Caco-2 (cell line): ENCODE data around the gene RGCC. TPM values are rescaled to one million over a fixed set of nuclear protein-coding genes. Genes with fewer than 3 reads are reported as not detected.
A peak's percentile ranks its signal among the peaks of the same experiment; 100 is the strongest.

Experiments used
- BruUV-seq: library from RNA; stranded (reverse); fragments of 400-500 nt; replicated peaks from 2 replicates; lab custom pipeline; 2021; lab: Mats Ljungman, UMichigan
- CTCF ChIA-PET: fragments of 300-600 bp; sonication (Branson Sonifier 250); formaldehyde crosslinking; loops from one replicate; lab custom pipeline; 2022; ENCODE audit warnings: antibody characterized with exemption; lab: Charles Lee
- POLR2A ChIA-PET: fragments of 300-600 bp; sonication (Branson Sonifier 250); formaldehyde crosslinking; loops from one replicate; lab custom pipeline; 2022; ENCODE audit warnings: antibody characterized with exemption; lab: Charles Lee
- DNase-seq, 2 experiments: peaks; one replicate each; pipeline versions ENCODE4 v3.0.0 to v3.0.0-alpha.2; 2020 to 2022
- H3K27me3 ChIP-seq: replicated peaks from 2 replicates; pipeline ENCODE4 v1.6.0; 2011; ENCODE audit warnings: low read length; ENCODE audit not compliant: control insufficient read depth, insufficient read depth
- H3K36me3 ChIP-seq: 2 replicates; pipeline ENCODE4 v1.5.1; 2011; ENCODE audit warnings: low read length; ENCODE audit not compliant: control insufficient read depth, insufficient read depth
- H3K4me1 ChIP-seq: fragments of 250-450 bp; sonication (Bioruptor Pico); 2 replicates; pipeline ENCODE4 v1.5.1; 2020; ENCODE audit warnings: mild to moderate bottlenecking
- H3K4me3 ChIP-seq: 2 replicates; pipeline ENCODE4 v1.5.1; 2011; ENCODE audit warnings: low read depth, mild to moderate bottlenecking, control low read depth, low read length
- H3K9me3 ChIP-seq: fragments of 250-450 bp; sonication (Bioruptor Pico); 2 replicates; pipeline ENCODE4 v1.5.1; 2020; ENCODE audit warnings: mild to moderate bottlenecking, moderate library complexity
- H3K27ac Mint-ChIP-seq: one replicate; pipeline ENCODE4 v1.8.0; 2022; ENCODE audit warnings: mixed read lengths; ENCODE audit not compliant: unreplicated experiment
- H3K27me3 Mint-ChIP-seq: one replicate; pipeline ENCODE4 v1.8.0; 2022; ENCODE audit warnings: mixed read lengths; ENCODE audit not compliant: insufficient read depth, unreplicated experiment
- H3K36me3 Mint-ChIP-seq: one replicate; pipeline ENCODE4 v1.8.0; 2022; ENCODE audit warnings: mild to moderate bottlenecking, mixed read lengths; ENCODE audit not compliant: insufficient read depth, unreplicated experiment
- H3K4me1 Mint-ChIP-seq: one replicate; pipeline ENCODE4 v1.8.0; 2022; ENCODE audit warnings: low read depth, mixed read lengths; ENCODE audit not compliant: unreplicated experiment
- H3K4me3 Mint-ChIP-seq: one replicate; pipeline ENCODE4 v1.8.0; 2022; ENCODE audit warnings: mild to moderate bottlenecking, moderate library complexity, mixed read lengths; ENCODE audit not compliant: unreplicated experiment
- H3K9me3 Mint-ChIP-seq: one replicate; pipeline ENCODE4 v1.8.0; 2022; ENCODE audit warnings: mixed read lengths; ENCODE audit not compliant: unreplicated experiment
- intact Hi-C: fragments of 100-400 bp; cut with micrococcal nuclease; formaldehyde crosslinking; loops from one replicate; pipeline ENCODE4 v1.10.0; 2022; ENCODE audit not compliant: unreplicated experiment
- total RNA-seq: library from RNA; stranded (reverse); gene quantifications from 2 replicates; pipeline ENCODE4 v1.2.3, GENCODE V29; 2022
- TF ChIP-seq, protein P1 (sequence below), 2 experiments: fragments of 200-600 bp in 1 of 2; IDR thresholded peaks; 1 replicate in 1 of 2; 2 replicates in 1 of 2; pipeline versions ENCODE4 v1.5.1 to v1.8.0; 2011 to 2022; ENCODE audit warnings: antibody characterized with exemption in 1 of 2, control low read depth in 1 of 2, inconsistent platforms in 1 of 2, low read depth in 1 of 2, low read length in 1 of 2, mild to moderate bottlenecking in 1 of 2, moderate library complexity in 1 of 2; ENCODE audit not compliant: insufficient read depth in 1 of 2, severe bottlenecking in 1 of 2, unreplicated experiment in 1 of 2

The RGCC gene
- total RNA-seq, 1 experiment from 2014 or later: 70.8 TPM

GRCh38 chr13:41409611-41410010, 47.7 kb upstream of the RGCC start:
- no TSS peak for BruUV-seq
- no peaks in the 10 kb centered on the region for H3K27me3 Mint-ChIP-seq
- Histone ChIP-seq H3K4me1 (0 out of 2 replicates have a peak, but pooled peaks cover 4% of the 10 kb centered on the region), H3K9me3 (no peaks in the 10 kb centered on the region), H3K36me3 (no peaks in the 10 kb centered on the region), H3K27me3 (no peaks in the 10 kb centered on the region), H3K4me3 (no peak overlapping the region)
- ChIA-PET CTCF (interaction anchor here (0.6 to 1.1 kb wide), 3 partner anchors 138 to 259 kb away, joined by 3 to 5 read pairs (median 4); no protein-coding TSS in a partner anchor), POLR2A (no interaction called here)
- no peak overlapping the region for H3K27ac Mint-ChIP-seq
- no peaks in the 10 kb centered on the region for H3K36me3 Mint-ChIP-seq
- TF ChIP-seq, protein P1, sequence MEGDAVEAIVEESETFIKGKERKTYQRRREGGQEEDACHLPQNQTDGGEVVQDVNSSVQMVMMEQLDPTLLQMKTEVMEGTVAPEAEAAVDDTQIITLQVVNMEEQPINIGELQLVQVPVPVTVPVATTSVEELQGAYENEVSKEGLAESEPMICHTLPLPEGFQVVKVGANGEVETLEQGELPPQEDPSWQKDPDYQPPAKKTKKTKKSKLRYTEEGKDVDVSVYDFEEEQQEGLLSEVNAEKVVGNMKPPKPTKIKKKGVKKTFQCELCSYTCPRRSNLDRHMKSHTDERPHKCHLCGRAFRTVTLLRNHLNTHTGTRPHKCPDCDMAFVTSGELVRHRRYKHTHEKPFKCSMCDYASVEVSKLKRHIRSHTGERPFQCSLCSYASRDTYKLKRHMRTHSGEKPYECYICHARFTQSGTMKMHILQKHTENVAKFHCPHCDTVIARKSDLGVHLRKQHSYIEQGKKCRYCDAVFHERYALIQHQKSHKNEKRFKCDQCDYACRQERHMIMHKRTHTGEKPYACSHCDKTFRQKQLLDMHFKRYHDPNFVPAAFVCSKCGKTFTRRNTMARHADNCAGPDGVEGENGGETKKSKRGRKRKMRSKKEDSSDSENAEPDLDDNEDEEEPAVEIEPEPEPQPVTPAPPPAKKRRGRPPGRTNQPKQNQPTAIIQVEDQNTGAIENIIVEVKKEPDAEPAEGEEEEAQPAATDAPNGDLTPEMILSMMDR (IDR thresholded peaks at IDR 0.05; ENCODE audit: insufficient read depth in 1 of 2, low read depth in 1 of 2, low read length in 1 of 2, severe bottlenecking in 1 of 2, unreplicated experiment in 1 of 2): no peak
- intact Hi-C loops: loop anchor here (2.0 to 10.0 kb wide), 3 partner anchors 47 to 805 kb away; partner anchors contain the start of gene RGCC
- H3K4me1 Mint-ChIP-seq: no peaks in the 10 kb centered on the region
- no peak for DNase-seq
- H3K4me3 Mint-ChIP-seq: no peak overlapping the region
- H3K9me3 Mint-ChIP-seq: no peaks in the 10 kb centered on the region

GRCh38 chr13:41411060-41411459, 46.3 kb upstream of the RGCC start:
- Mint-ChIP-seq H3K4me1 (no peaks in the 10 kb centered on the region), H3K9me3 (no peaks in the 10 kb centered on the region), H3K27ac (no peak overlapping the region), H3K36me3 (no peaks in the 10 kb centered on the region), H3K4me3 (no peak overlapping the region), H3K27me3 (no peaks in the 10 kb centered on the region)
- intact Hi-C loops: loop anchor here (1.0 to 10.0 kb wide), 6 partner anchors 46 to 804 kb away; partner anchors contain the start of gene RGCC
- Histone ChIP-seq H3K36me3 (no peaks in the 10 kb centered on the region), H3K9me3 (no peaks in the 10 kb centered on the region), H3K27me3 (no peaks in the 10 kb centered on the region), H3K4me1 (0 out of 2 replicates have a peak, but pooled peaks cover 4% of the 10 kb centered on the region), H3K4me3 (no peak overlapping the region)
- no peak for DNase-seq
- POLR2A ChIA-PET: no interaction called here
- CTCF ChIA-PET: interaction anchor here (1.3 to 1.9 kb wide), 2 partner anchors 237 to 242 kb away, joined by 8 to 28 read pairs; no protein-coding TSS in a partner anchor
- no TSS peak for BruUV-seq
- TF ChIP-seq, protein P1 (IDR thresholded peaks at IDR 0.05; ENCODE audit: insufficient read depth in 1 of 2, low read depth in 1 of 2, low read length in 1 of 2, severe bottlenecking in 1 of 2, unreplicated experiment in 1 of 2): no peak

- BruUV-seq: no TSS peak
- TF ChIP-seq, protein P1 (IDR thresholded peaks at IDR 0.05; ENCODE audit: insufficient read depth in 1 of 2, low read depth in 1 of 2, low read length in 1 of 2, severe bottlenecking in 1 of 2, unreplicated experiment in 1 of 2): peak; percentile 48 to 52
- no peaks in the 10 kb centered on the region for H3K27me3 Mint-ChIP-seq
- H3K36me3 Mint-ChIP-seq: no peaks in the 10 kb centered on the region
- no peaks in the 10 kb centered on the region for H3K9me3 Mint-ChIP-seq
- Histone ChIP-seq H3K9me3 (no peaks in the 10 kb centered on the region), H3K4me3 (no peak overlapping the region), H3K4me1 (0 out of 2 replicates have a peak, but pooled peaks cover 4% of the 10 kb centered on the region), H3K27me3 (no peaks in the 10 kb centered on the region), H3K36me3 (no peaks in the 10 kb centered on the region)
- no peaks in the 10 kb centered on the region for H3K4me1 Mint-ChIP-seq
- DNase-seq: peak; percentile 72 to 74
- intact Hi-C loops: loop anchor here (1.0 to 10.0 kb wide), 6 partner anchors 45 to 803 kb away; partner anchors contain the start of gene RGCC
- no peak overlapping the region for H3K4me3 Mint-ChIP-seq
- H3K27ac Mint-ChIP-seq: no peak overlapping the region
- ChIA-PET POLR2A (interaction anchor here (1.1 kb wide), 1 partner anchor 48 kb away, joined by 3 read pairs; no protein-coding TSS in a partner anchor), CTCF (interaction anchor here (1.3 to 1.9 kb wide), 2 partner anchors 237 to 241 kb away, joined by 8 to 28 read pairs; no protein-coding TSS in a partner anchor)
These were observed 45.8 kb upstream of the RGCC start for GRCh38 chr13:41411522-41411921.
